ENCODE data around the gene TOR1AIP2.

TOR1AIP2 gene

GRCh38 chr1:179921981-179922872 lies 44.6 kb upstream of the TOR1AIP2 start:
- H3K27ac ChIP-seq (ENCODE audit: low read length) = no peak overlapping the region
- no peaks in the 10 kb centered on the region for H3K27me3 ChIP-seq (ENCODE audit: insufficient read depth, low read length, poor library complexity)
- H3K79me2 ChIP-seq (ENCODE audit: insufficient read depth, low read length) = no peaks in the 10 kb centered on the region
- no peaks in the 10 kb centered on the region for H4K20me1 ChIP-seq (ENCODE audit: insufficient read depth, low read length)
- peaks cover 34% of the 10 kb centered on the region for H3K36me3 ChIP-seq (ENCODE audit: insufficient read depth, low read length)
- no peaks in the 10 kb centered on the region for H3K9me3 ChIP-seq (ENCODE audit: insufficient read depth, low read length, severe bottlenecking)
- H3K4me3 ChIP-seq (ENCODE audit: low read depth in 1 of 2, low read length in 2 of 2) = no peak overlapping the region
- TF ChIP-seq, protein P1, sequence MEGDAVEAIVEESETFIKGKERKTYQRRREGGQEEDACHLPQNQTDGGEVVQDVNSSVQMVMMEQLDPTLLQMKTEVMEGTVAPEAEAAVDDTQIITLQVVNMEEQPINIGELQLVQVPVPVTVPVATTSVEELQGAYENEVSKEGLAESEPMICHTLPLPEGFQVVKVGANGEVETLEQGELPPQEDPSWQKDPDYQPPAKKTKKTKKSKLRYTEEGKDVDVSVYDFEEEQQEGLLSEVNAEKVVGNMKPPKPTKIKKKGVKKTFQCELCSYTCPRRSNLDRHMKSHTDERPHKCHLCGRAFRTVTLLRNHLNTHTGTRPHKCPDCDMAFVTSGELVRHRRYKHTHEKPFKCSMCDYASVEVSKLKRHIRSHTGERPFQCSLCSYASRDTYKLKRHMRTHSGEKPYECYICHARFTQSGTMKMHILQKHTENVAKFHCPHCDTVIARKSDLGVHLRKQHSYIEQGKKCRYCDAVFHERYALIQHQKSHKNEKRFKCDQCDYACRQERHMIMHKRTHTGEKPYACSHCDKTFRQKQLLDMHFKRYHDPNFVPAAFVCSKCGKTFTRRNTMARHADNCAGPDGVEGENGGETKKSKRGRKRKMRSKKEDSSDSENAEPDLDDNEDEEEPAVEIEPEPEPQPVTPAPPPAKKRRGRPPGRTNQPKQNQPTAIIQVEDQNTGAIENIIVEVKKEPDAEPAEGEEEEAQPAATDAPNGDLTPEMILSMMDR (IDR thresholded peaks at IDR 0.05; ENCODE audit: borderline replicate concordance, extremely low read depth, low read length, poor library complexity, severe bottlenecking) = no peak
- no peak for TF ChIP-seq EZH2 (IDR thresholded peaks at IDR 0.05; ENCODE audit: borderline replicate concordance, low read depth, low read length, severe bottlenecking)
- H3K4me1 ChIP-seq (ENCODE audit: insufficient read depth, low read length) = no peaks in the 10 kb centered on the region
- H3K9ac ChIP-seq (ENCODE audit: low read depth, low read length) = no peak overlapping the region
- no peak overlapping the region for H3K4me2 ChIP-seq (ENCODE audit: insufficient read depth, low read length)
- ATAC-seq (ENCODE audit: insufficient read depth, low read depth) (no peak), DNase-seq (no peak)
- no peak overlapping the region for H2AFZ ChIP-seq (ENCODE audit: low read depth, low read length)

- Histone ChIP-seq H3K4me3 (ENCODE audit: low read depth in 1 of 2, low read length in 2 of 2) (no peak overlapping the region), H3K27me3 (ENCODE audit: insufficient read depth, low read length, poor library complexity) (no peaks in the 10 kb centered on the region), H3K27ac (ENCODE audit: low read length) (no peak overlapping the region), H3K79me2 (ENCODE audit: insufficient read depth, low read length) (no peaks in the 10 kb centered on the region), H3K9me3 (ENCODE audit: insufficient read depth, low read length, severe bottlenecking) (no peaks in the 10 kb centered on the region), H3K4me2 (ENCODE audit: insufficient read depth, low read length) (no peak overlapping the region), H3K9ac (ENCODE audit: low read depth, low read length) (no peak overlapping the region), H3K4me1 (ENCODE audit: insufficient read depth, low read length) (no peaks in the 10 kb centered on the region), H2AFZ (ENCODE audit: low read depth, low read length) (no peak overlapping the region), H3K36me3 (ENCODE audit: insufficient read depth, low read length) (peaks cover 35% of the 10 kb centered on the region), H4K20me1 (ENCODE audit: insufficient read depth, low read length) (no peaks in the 10 kb centered on the region)
- DNase-seq (no peak), ATAC-seq (ENCODE audit: insufficient read depth, low read depth) (no peak)
- TF ChIP-seq EZH2 (IDR thresholded peaks at IDR 0.05; ENCODE audit: borderline replicate concordance, low read depth, low read length, severe bottlenecking) = no peak
- TF ChIP-seq, protein P1 (IDR thresholded peaks at IDR 0.05; ENCODE audit: borderline replicate concordance, extremely low read depth, low read length, poor library complexity, severe bottlenecking) = no peak
Measured at GRCh38 chr1:179921472-179921871, 43.9 kb upstream of the TOR1AIP2 start.

DNA sequence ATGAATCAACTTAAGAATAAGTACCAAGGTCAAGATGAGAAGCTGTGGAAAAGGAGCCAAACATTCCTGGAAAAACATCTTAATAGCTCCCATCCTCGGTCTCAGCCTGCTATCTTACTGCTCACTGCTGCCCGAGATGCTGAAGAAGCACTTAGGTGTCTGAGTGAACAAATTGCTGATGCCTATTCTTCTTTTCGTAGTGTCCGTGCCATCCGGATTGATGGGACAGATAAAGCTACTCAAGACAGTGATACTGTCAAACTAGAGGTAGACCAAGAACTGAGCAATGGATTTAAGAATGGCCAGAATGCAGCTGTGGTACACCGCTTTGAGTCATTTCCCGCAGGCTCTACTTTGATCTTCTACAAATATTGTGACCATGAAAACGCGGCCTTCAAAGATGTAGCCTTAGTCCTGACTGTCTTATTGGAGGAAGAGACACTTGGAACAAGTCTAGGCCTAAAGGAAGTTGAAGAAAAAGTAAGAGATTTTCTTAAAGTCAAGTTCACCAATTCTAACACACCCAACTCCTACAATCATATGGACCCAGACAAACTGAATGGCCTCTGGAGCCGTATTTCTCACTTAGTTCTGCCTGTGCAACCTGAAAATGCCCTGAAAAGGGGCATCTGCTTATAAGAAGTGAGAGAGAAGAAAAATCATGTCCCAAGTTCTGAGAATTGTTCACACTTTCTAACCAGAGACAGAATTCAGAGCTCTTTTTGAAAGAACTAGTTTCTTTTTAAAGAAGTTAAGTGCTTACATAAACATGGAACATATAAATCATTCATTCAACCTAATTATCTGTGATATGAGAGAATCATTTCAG lies 40.2 kb upstream of the TOR1AIP2 start:
- no peaks in the 10 kb centered on the region for H3K4me1 ChIP-seq (ENCODE audit: insufficient read depth, low read length)
- no peaks in the 10 kb centered on the region for H3K9me3 ChIP-seq (ENCODE audit: insufficient read depth, low read length, severe bottlenecking)
- ATAC-seq (ENCODE audit: insufficient read depth, low read depth) (no peak), DNase-seq (no peak)
- no peaks in the 10 kb centered on the region for H3K79me2 ChIP-seq (ENCODE audit: insufficient read depth, low read length)
- no peak overlapping the region for H3K4me3 ChIP-seq (ENCODE audit: low read depth in 1 of 2, low read length in 2 of 2)
- H2AFZ ChIP-seq (ENCODE audit: low read depth, low read length) = no peak overlapping the region
- H3K36me3 ChIP-seq (ENCODE audit: insufficient read depth, low read length) = peaks cover 68% of the 10 kb centered on the region
- H3K9ac ChIP-seq (ENCODE audit: low read depth, low read length) = no peak overlapping the region
- no peak overlapping the region for H3K27ac ChIP-seq (ENCODE audit: low read length)
- H4K20me1 ChIP-seq (ENCODE audit: insufficient read depth, low read length) = no peaks in the 10 kb centered on the region
- TF ChIP-seq EZH2 (IDR thresholded peaks at IDR 0.05; ENCODE audit: borderline replicate concordance, low read depth, low read length, severe bottlenecking) = no peak
- TF ChIP-seq, protein P1 (IDR thresholded peaks at IDR 0.05; ENCODE audit: borderline replicate concordance, extremely low read depth, low read length, poor library complexity, severe bottlenecking) = no peak
- H3K4me2 ChIP-seq (ENCODE audit: insufficient read depth, low read length) = no peak overlapping the region
- H3K27me3 ChIP-seq (ENCODE audit: insufficient read depth, low read length, poor library complexity) = no peaks in the 10 kb centered on the region
